Measurements from ENCODE around the gene THADA.

THADA gene

GRCh38 chr2:43317680-43318079 lies 278.2 kb downstream of the THADA start:
- ChIA-PET POLR2A (no interaction called here), CTCF (no interaction called here)

GRCh38 chr2:43317194-43317593 lies 278.6 kb downstream of the THADA start:
- ChIA-PET POLR2A (no interaction called here), CTCF (no interaction called here)
- TF ChIP-seq ZNF384 (IDR thresholded peaks at IDR 0.05) (no peak), L3MBTL2 (conservative IDR thresholded peaks at IDR 0.05) (no peak), NFRKB (IDR thresholded peaks at IDR 0.05) (no peak), ARNT (IDR thresholded peaks at IDR 0.05) (no peak), PKNOX1 (IDR thresholded peaks at IDR 0.05) (no peak), FOXM1 (IDR thresholded peaks at IDR 0.05; ENCODE audit: borderline replicate concordance) (no peak), SP1 (IDR thresholded peaks at IDR 0.05) (no peak), LEF1 (IDR thresholded peaks at IDR 0.05; ENCODE audit: borderline replicate concordance) (no peak), SUZ12 (IDR thresholded peaks at IDR 0.05) (no peak), FOXK2 (IDR thresholded peaks at IDR 0.05) (no peak), BHLHE40 (IDR thresholded peaks at IDR 0.05; ENCODE audit: borderline replicate concordance) (no peak)
- DNase-seq (ENCODE audit: extremely low spot score) = no peak

More at GRCh38 chr2:43317680-43318079, 278.2 kb downstream of the THADA start:
- TF ChIP-seq ZNF384 (IDR thresholded peaks at IDR 0.05) (no peak), LEF1 (IDR thresholded peaks at IDR 0.05; ENCODE audit: borderline replicate concordance) (no peak), SUZ12 (IDR thresholded peaks at IDR 0.05) (no peak), FOXA1 (IDR thresholded peaks at IDR 0.05) (no peak), BHLHE40 (IDR thresholded peaks at IDR 0.05; ENCODE audit: borderline replicate concordance) (no peak), CTBP1 (IDR thresholded peaks at IDR 0.05; ENCODE audit: borderline replicate concordance) (no peak), ELF4 (IDR thresholded peaks at IDR 0.05) (no peak), TARDBP (IDR thresholded peaks at IDR 0.05) (no peak), FOXM1 (IDR thresholded peaks at IDR 0.05; ENCODE audit: borderline replicate concordance) (no peak), L3MBTL2 (conservative IDR thresholded peaks at IDR 0.05) (no peak), FOXK2 (IDR thresholded peaks at IDR 0.05) (no peak), ARNT (IDR thresholded peaks at IDR 0.05) (no peak), NFRKB (IDR thresholded peaks at IDR 0.05) (no peak), PKNOX1 (IDR thresholded peaks at IDR 0.05) (no peak), SP1 (IDR thresholded peaks at IDR 0.05) (no peak)
- no peak for DNase-seq (ENCODE audit: extremely low spot score)

- CTCF ChIA-PET = no interaction called here
Measured at GRCh38 chr2:43315482-43315881, 280.4 kb downstream of the THADA start.

GRCh38 chr2:43314299-43314927 lies 281.4 kb downstream of the THADA start:
- TF ChIP-seq NFRKB (IDR thresholded peaks at IDR 0.05) = no peak
- no peak for TF ChIP-seq PKNOX1 (IDR thresholded peaks at IDR 0.05)
- TF ChIP-seq FOXA1 (IDR thresholded peaks at IDR 0.05) = no peak
- TF ChIP-seq SP1 (IDR thresholded peaks at IDR 0.05) = no peak
- TF ChIP-seq SUZ12 (IDR thresholded peaks at IDR 0.05) = no peak
- TF ChIP-seq LEF1 (IDR thresholded peaks at IDR 0.05; ENCODE audit: borderline replicate concordance) = no peak
- TF ChIP-seq HDGF (IDR thresholded peaks at IDR 0.05; ENCODE audit: borderline replicate concordance) = no peak
- TF ChIP-seq BHLHE40 (IDR thresholded peaks at IDR 0.05; ENCODE audit: borderline replicate concordance) = no peak
- no peak for TF ChIP-seq CTBP1 (IDR thresholded peaks at IDR 0.05; ENCODE audit: borderline replicate concordance)
- no peak for TF ChIP-seq TARDBP (IDR thresholded peaks at IDR 0.05)
- TF ChIP-seq FOXK2 (IDR thresholded peaks at IDR 0.05) = no peak
- TF ChIP-seq ELF4 (IDR thresholded peaks at IDR 0.05) = no peak
- no peak for TF ChIP-seq L3MBTL2 (conservative IDR thresholded peaks at IDR 0.05)
- TF ChIP-seq FOXM1 (IDR thresholded peaks at IDR 0.05; ENCODE audit: borderline replicate concordance) = no peak
- ChIA-PET POLR2A (no interaction called here), CTCF (no interaction called here)
- no peak for DNase-seq (ENCODE audit: extremely low spot score)

More at GRCh38 chr2:43315482-43315881, 280.4 kb downstream of the THADA start:
- TF ChIP-seq NFRKB (IDR thresholded peaks at IDR 0.05) (no peak), FOXM1 (IDR thresholded peaks at IDR 0.05; ENCODE audit: borderline replicate concordance) (no peak), SUZ12 (IDR thresholded peaks at IDR 0.05) (no peak), SP1 (IDR thresholded peaks at IDR 0.05) (no peak), LEF1 (IDR thresholded peaks at IDR 0.05; ENCODE audit: borderline replicate concordance) (no peak), HDGF (IDR thresholded peaks at IDR 0.05; ENCODE audit: borderline replicate concordance) (no peak), CTBP1 (IDR thresholded peaks at IDR 0.05; ENCODE audit: borderline replicate concordance) (no peak), BHLHE40 (IDR thresholded peaks at IDR 0.05; ENCODE audit: borderline replicate concordance) (no peak), PKNOX1 (IDR thresholded peaks at IDR 0.05) (no peak), L3MBTL2 (conservative IDR thresholded peaks at IDR 0.05) (no peak), ELF4 (IDR thresholded peaks at IDR 0.05) (no peak), ARNT (IDR thresholded peaks at IDR 0.05) (no peak), TARDBP (IDR thresholded peaks at IDR 0.05) (no peak), ZNF384 (IDR thresholded peaks at IDR 0.05) (no peak), FOXA1 (IDR thresholded peaks at IDR 0.05) (no peak), FOXK2 (IDR thresholded peaks at IDR 0.05) (no peak)
- DNase-seq (ENCODE audit: extremely low spot score) = no peak
- POLR2A ChIA-PET = no interaction called here

GRCh38 chr2:43313642-43314017 lies 282.2 kb downstream of the THADA start:
- POLR2A ChIA-PET = no interaction called here
- DNase-seq (ENCODE audit: extremely low spot score) = no peak
- TF ChIP-seq SP1 (IDR thresholded peaks at IDR 0.05) (no peak), ZNF384 (IDR thresholded peaks at IDR 0.05) (no peak), FOXK2 (IDR thresholded peaks at IDR 0.05) (no peak), ELF4 (IDR thresholded peaks at IDR 0.05) (no peak), PKNOX1 (IDR thresholded peaks at IDR 0.05) (no peak), ARNT (IDR thresholded peaks at IDR 0.05) (no peak), FOXM1 (IDR thresholded peaks at IDR 0.05; ENCODE audit: borderline replicate concordance) (no peak), L3MBTL2 (conservative IDR thresholded peaks at IDR 0.05) (no peak), HDGF (IDR thresholded peaks at IDR 0.05; ENCODE audit: borderline replicate concordance) (no peak), CTBP1 (IDR thresholded peaks at IDR 0.05; ENCODE audit: borderline replicate concordance) (no peak), NFRKB (IDR thresholded peaks at IDR 0.05) (no peak), TARDBP (IDR thresholded peaks at IDR 0.05) (no peak), BHLHE40 (IDR thresholded peaks at IDR 0.05; ENCODE audit: borderline replicate concordance) (no peak), LEF1 (IDR thresholded peaks at IDR 0.05; ENCODE audit: borderline replicate concordance) (no peak), FOXA1 (IDR thresholded peaks at IDR 0.05) (no peak), SUZ12 (IDR thresholded peaks at IDR 0.05) (no peak)
- CTCF ChIA-PET = no interaction called here
